GM23248 (cell line): ENCODE data around the gene FBXW7. TPM values are rescaled to one million over a fixed set of nuclear protein-coding genes. Genes with fewer than 3 reads are reported as not detected.

ENCODE experiments used
- DNase-seq: peaks from one replicate; pipeline ENCODE4 v3.0.0-alpha.2; 2015
- H2AFZ ChIP-seq: fragments of 200-600 bp; sonication (generic); 2 replicates; pipeline ENCODE4 v1.6.1; 2016; ENCODE audit warnings: antibody characterized with exemption
- H3F3A ChIP-seq: fragments of 200-600 bp; sonication (generic); 2 replicates; pipeline ENCODE4 v1.6.1; 2016; ENCODE audit warnings: mild to moderate bottlenecking, antibody characterized with exemption, mixed run types; ENCODE audit not compliant: insufficient read depth
- H3K27ac ChIP-seq: fragments of 200-600 bp; sonication (generic); 2 replicates; pipeline ENCODE4 v1.5.1; 2016; ENCODE audit warnings: mild to moderate bottlenecking
- H3K27me3 ChIP-seq: fragments of 200-600 bp; sonication (generic); replicated peaks from 2 replicates; pipeline ENCODE4 v1.6.1; 2016; ENCODE audit warnings: mild to moderate bottlenecking; ENCODE audit not compliant: insufficient read depth
- H3K36me3 ChIP-seq: fragments of 200-600 bp; sonication (generic); 2 replicates; pipeline ENCODE4 v1.6.1; 2016; ENCODE audit warnings: low read depth, mild to moderate bottlenecking
- H3K4me1 ChIP-seq: fragments of 200-600 bp; sonication (generic); 2 replicates; pipeline ENCODE4 v1.6.1; 2016; ENCODE audit warnings: mild to moderate bottlenecking; ENCODE audit not compliant: insufficient read depth
- H3K4me2 ChIP-seq: fragments of 200-600 bp; sonication (generic); one replicate; pipeline ENCODE4 v1.6.1; 2016; ENCODE audit warnings: mild to moderate bottlenecking; ENCODE audit not compliant: unreplicated experiment
- H3K4me3 ChIP-seq: fragments of 200-600 bp; sonication (generic); 2 replicates; pipeline ENCODE4 v1.5.1; 2016; ENCODE audit warnings: mild to moderate bottlenecking
- H3K79me2 ChIP-seq: fragments of 200-600 bp; sonication (generic); 2 replicates; pipeline ENCODE4 v1.6.1; 2016; ENCODE audit warnings: mild to moderate bottlenecking; ENCODE audit not compliant: insufficient read depth
- H3K9ac ChIP-seq: fragments of 200-600 bp; sonication (generic); 2 replicates; pipeline ENCODE4 v1.6.1; 2016; ENCODE audit warnings: mild to moderate bottlenecking
- H3K9me2 ChIP-seq: fragments of 200-600 bp; sonication (generic); 2 replicates; pipeline ENCODE4 v1.6.1; 2016; ENCODE audit warnings: mixed run types, mild to moderate bottlenecking, moderate library complexity; ENCODE audit not compliant: insufficient read depth
- H3K9me3 ChIP-seq: fragments of 200-600 bp; sonication (generic); one replicate; pipeline ENCODE4 v1.6.1; 2017; ENCODE audit warnings: low read depth
- H4K20me1 ChIP-seq: fragments of 200-600 bp; sonication (generic); 2 replicates; pipeline ENCODE4 v1.6.0; 2016; ENCODE audit not compliant: insufficient read depth
- EZH2 ChIP-seq: fragments of 200-600 bp; sonication (generic); IDR thresholded peaks from 2 replicates; pipeline ENCODE4 v1.6.1; 2018; ENCODE audit warnings: antibody characterized with exemption, mild to moderate bottlenecking; ENCODE audit not compliant: insufficient read depth, poor library complexity, severe bottlenecking
- EZH2phosphoT487 ChIP-seq: fragments of 200-600 bp; sonication (generic); IDR thresholded peaks from 2 replicates; pipeline ENCODE4 v1.6.1; 2018; ENCODE audit warnings: antibody characterized with exemption, moderate library complexity, mild to moderate bottlenecking, low read depth; ENCODE audit not compliant: insufficient read depth
- WGBS, 2 experiments: methylation state at CpG; one replicate each; pipeline ENCODE4 v1.1.6; 2015 to 2017; ENCODE audit warnings: low lambda C conversion rate in 2 of 2, low coverage in 1 of 2; ENCODE audit errors: missing lambda C conversion rate in 2 of 2; 5-methylcytosine and 5-hydroxymethylcytosine counted together
- in situ Hi-C: fragments of 300-500 bp; cut with MboI; formaldehyde crosslinking; loops from 2 replicates; pipeline ENCODE4 v1.15.0; 2020
- polyA plus RNA-seq: library from polyadenylated mRNA; unstranded; fragments of >200 nt; fragmentation: Nextera tagmentation; extraction: Ambion mirVana; gene quantifications from 2 replicates; pipeline ENCODE4 v1.2.1, GENCODE V29; 2016
- total RNA-seq: library from RNA; depleted of rRNA; stranded (reverse); fragments of >200 nt; shearing (Covaris generic); gene quantifications from 2 replicates; pipeline ENCODE4 v1.2.3, GENCODE V29; 2014

Gene FBXW7
- total and polyA plus RNA-seq, 2 experiments from 2014 or later = 8.8 to 29.0 TPM

DNA sequence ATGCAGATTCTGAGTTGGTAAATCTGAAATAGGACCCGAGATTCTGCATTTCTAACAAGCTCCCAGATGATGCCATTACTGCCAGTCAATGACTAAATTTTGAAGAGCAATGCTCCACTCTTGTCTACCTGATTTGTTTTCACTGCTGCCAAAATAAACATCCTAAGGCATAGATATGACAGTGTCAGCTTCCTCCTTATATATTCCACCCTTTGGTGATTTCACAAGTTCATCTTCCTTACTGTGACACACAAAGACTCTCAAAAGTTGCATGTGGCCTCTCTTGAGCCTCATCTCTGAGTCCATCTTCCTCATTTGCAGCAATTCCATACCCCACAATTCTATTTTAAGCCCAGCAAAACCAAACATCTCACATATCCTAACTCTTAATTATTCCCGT, 110.9 kb downstream of the FBXW7 start:
- in situ Hi-C loops = no loop called here
- no peak overlapping the region for H2AFZ ChIP-seq
- WGBS, 2 experiments = 95 to 97% methylated on average over 2 of the region's 2 CpGs
- H3K27ac ChIP-seq = no peak overlapping the region
- TF ChIP-seq EZH2 (no peak), EZH2phosphoT487 (no peak)
- H3K36me3 ChIP-seq = no peaks in the 10 kb centered on the region
- no peak for DNase-seq
- H3K27me3 ChIP-seq = no peaks in the 10 kb centered on the region
- no peaks in the 10 kb centered on the region for H3K9me2 ChIP-seq
- no peak overlapping the region for H3K4me2 ChIP-seq
- no peaks in the 10 kb centered on the region; the same call in 1 of the 2 replicates for H3K4me1 ChIP-seq
- no peaks in the 10 kb centered on the region for H4K20me1 ChIP-seq
- no peaks in the 10 kb centered on the region for H3K9me3 ChIP-seq
- no peaks in the 10 kb centered on the region for H3F3A ChIP-seq
- H3K4me3 ChIP-seq = no peak overlapping the region
- H3K79me2 ChIP-seq = peaks cover 62% of the 10 kb centered on the region
- H3K9ac ChIP-seq = no peak overlapping the region

DNA sequence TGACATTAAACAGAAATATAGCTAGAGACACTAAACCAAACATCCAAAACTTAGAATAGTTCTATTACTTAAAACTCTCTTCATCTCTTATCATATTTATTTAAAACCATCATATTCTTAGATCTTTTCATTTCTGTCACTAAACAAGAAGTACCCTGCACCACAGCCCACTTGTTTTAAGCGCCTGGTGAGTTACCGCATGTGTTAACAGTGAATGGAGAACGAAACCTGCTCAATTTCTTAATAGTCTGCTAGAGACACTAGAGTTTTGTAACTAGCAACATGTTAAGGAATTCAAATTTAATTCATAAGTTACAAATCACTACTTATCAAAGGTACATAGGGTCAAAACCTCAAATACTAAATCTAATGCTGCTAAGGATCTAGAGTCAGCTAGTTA, 111.5 kb downstream of the FBXW7 start:
- Histone ChIP-seq H3F3A (no peaks in the 10 kb centered on the region), H3K9ac (no peak overlapping the region), H3K27ac (no peak overlapping the region), H3K79me2 (peaks cover 62% of the 10 kb centered on the region), H3K9me2 (no peaks in the 10 kb centered on the region), H3K27me3 (no peaks in the 10 kb centered on the region), H2AFZ (no peak overlapping the region), H4K20me1 (no peaks in the 10 kb centered on the region), H3K4me3 (no peak overlapping the region), H3K4me2 (no peak overlapping the region), H3K36me3 (no peaks in the 10 kb centered on the region), H3K4me1 (no peaks in the 10 kb centered on the region; the same call in 1 of the 2 replicates), H3K9me3 (no peaks in the 10 kb centered on the region)
- in situ Hi-C loops = no loop called here
- DNase-seq = no peak
- WGBS, 2 experiments = 98 to 99% methylated on average over 3 of the region's 3 CpGs
- TF ChIP-seq EZH2 = no peak
- TF ChIP-seq EZH2phosphoT487 = no peak

GRCh38 chr4:152422817-152423320, 113.0 kb downstream of the FBXW7 start:
- H3K4me3 ChIP-seq = no peak overlapping the region
- DNase-seq = no peak
- no peak overlapping the region for H2AFZ ChIP-seq
- no peaks in the 10 kb centered on the region for H3K36me3 ChIP-seq
- no peaks in the 10 kb centered on the region for H3K9me2 ChIP-seq
- H3K9ac ChIP-seq = no peak overlapping the region
- TF ChIP-seq EZH2 (no peak), EZH2phosphoT487 (no peak)
- H3K79me2 ChIP-seq = peaks cover 66% of the 10 kb centered on the region
- no peak overlapping the region for H3K27ac ChIP-seq
- no peaks in the 10 kb centered on the region for H3K27me3 ChIP-seq
- H3K4me1 ChIP-seq = no peaks in the 10 kb centered on the region; the same call in 1 of the 2 replicates
- in situ Hi-C loops = no loop called here
- no peak overlapping the region for H3K4me2 ChIP-seq
- no peaks in the 10 kb centered on the region for H3F3A ChIP-seq
- H4K20me1 ChIP-seq = no peaks in the 10 kb centered on the region
- H3K9me3 ChIP-seq = no peaks in the 10 kb centered on the region
- WGBS, 2 experiments = 95 to 100% methylated on average over 1 of the region's 1 CpG

DNA sequence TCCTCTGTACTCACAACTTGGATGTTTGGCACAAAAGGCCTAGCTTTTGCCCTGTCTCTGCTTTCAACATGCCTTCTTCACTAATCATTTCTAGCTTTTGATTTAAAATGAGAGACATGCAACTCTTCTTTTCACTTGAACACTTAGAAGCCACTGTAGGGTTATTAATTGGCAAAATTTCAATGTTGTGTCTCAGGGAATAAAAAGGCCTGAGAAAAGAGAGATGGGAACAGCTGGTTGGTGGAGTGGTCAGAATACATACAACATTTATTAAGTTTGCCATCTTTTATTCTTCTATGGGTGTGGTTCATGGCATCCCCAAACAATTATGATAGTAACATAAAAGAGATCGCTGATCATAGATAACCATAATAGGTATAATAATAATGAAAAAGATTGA, 114.3 kb downstream of the FBXW7 start:
- H3K27me3 ChIP-seq = no peaks in the 10 kb centered on the region
- H3K36me3 ChIP-seq = no peaks in the 10 kb centered on the region
- no peaks in the 10 kb centered on the region for H3K9me2 ChIP-seq
- H3K9ac ChIP-seq = no peak overlapping the region
- no peak overlapping the region for H3K4me3 ChIP-seq
- in situ Hi-C loops = no loop called here
- peaks cover 68% of the 10 kb centered on the region for H3K79me2 ChIP-seq
- no peak for DNase-seq
- H3K9me3 ChIP-seq = no peaks in the 10 kb centered on the region
- H4K20me1 ChIP-seq = no peaks in the 10 kb centered on the region
- H2AFZ ChIP-seq = no peak overlapping the region
- H3K4me1 ChIP-seq = peaks cover under 1% of the 10 kb centered on the region
- 90 to 95% methylated on average over 1 of the region's 1 CpG for WGBS, 2 experiments
- TF ChIP-seq EZH2phosphoT487 (no peak), EZH2 (no peak)
- H3F3A ChIP-seq = no peaks in the 10 kb centered on the region
- H3K4me2 ChIP-seq = no peak overlapping the region
- H3K27ac ChIP-seq = no peak overlapping the region

DNA sequence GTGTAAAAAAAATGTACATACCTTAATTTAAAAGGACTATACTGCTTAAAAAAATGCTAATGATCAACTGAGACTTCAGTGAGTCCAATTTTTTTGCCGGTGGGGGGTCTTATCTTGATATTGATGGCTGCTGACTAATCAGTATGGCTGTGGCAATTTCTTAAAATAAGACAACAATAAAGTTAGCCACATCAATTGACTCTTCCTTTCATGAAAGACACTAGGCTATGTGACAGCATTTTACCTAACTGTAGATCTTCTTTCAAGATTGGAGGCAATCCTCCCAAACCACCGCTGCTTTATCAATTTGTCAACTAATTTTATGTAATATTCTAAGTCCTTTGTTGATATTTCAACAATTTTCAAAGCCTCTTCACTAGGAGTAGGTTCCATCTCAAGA, 116.1 kb downstream of the FBXW7 start:
- Histone ChIP-seq H3K27me3 (no peaks in the 10 kb centered on the region), H3K4me3 (no peak overlapping the region), H3K36me3 (no peaks in the 10 kb centered on the region), H3K9me2 (no peaks in the 10 kb centered on the region), H3K79me2 (peaks cover 63% of the 10 kb centered on the region), H3K27ac (no peak overlapping the region), H4K20me1 (no peaks in the 10 kb centered on the region; the same call in 1 of the 2 replicates), H3K4me1 (peaks cover 18% of the 10 kb centered on the region), H3F3A (no peaks in the 10 kb centered on the region), H2AFZ (no peak overlapping the region), H3K9me3 (no peaks in the 10 kb centered on the region), H3K9ac (no peak overlapping the region), H3K4me2 (no peak overlapping the region)
- in situ Hi-C loops = no loop called here
- 99 to 100% methylated on average over 2 of the region's 2 CpGs for WGBS, 2 experiments
- no peak for TF ChIP-seq EZH2phosphoT487
- no peak for TF ChIP-seq EZH2
- DNase-seq = no peak
